Psoas muscle (tissue), 8 donors: Measurements from ENCODE around the gene PPM1F. TPM values are rescaled to one million over a fixed set of nuclear protein-coding genes. Genes with fewer than 3 reads are reported as not detected.

Source experiments
- ATAC-seq, 4 donors: fragments of 200-7000 bp; cut with Tn5 transposase; one replicate each; pipeline ENCODE4 v1.9.1; 2020; ENCODE audit warnings: moderate library complexity in 3 of 4, mild to moderate bottlenecking in 2 of 4
- DNase-seq, 2 donors: peaks; one replicate each; pipeline ENCODE4 v3.0.0-alpha.2; 2020
- H3K27ac ChIP-seq: fragments of 200-600 bp; one replicate; pipeline ENCODE4 v1.8.0; 2022
- H3K27me3 ChIP-seq, 3 donors: fragments of 200-600 bp in 1 of 3; one replicate each; pipeline versions ENCODE4 v1.6.1 to v1.8.0; 2013 to 2022; ENCODE audit warnings: low read length in 2 of 3, mild to moderate bottlenecking in 2 of 3, moderate library complexity in 1 of 3; ENCODE audit not compliant: insufficient read depth in 3 of 3
- H3K36me3 ChIP-seq, 2 donors: fragments of 200-600 bp in 1 of 2; one replicate each; pipeline versions ENCODE4 v1.6.1 to v1.8.0; 2013 to 2022; ENCODE audit warnings: low read depth in 1 of 2, mild to moderate bottlenecking in 1 of 2, moderate library complexity in 1 of 2; ENCODE audit not compliant: insufficient read depth in 1 of 2
- H3K4me1 ChIP-seq: fragments of 200-600 bp; one replicate; pipeline ENCODE4 v1.8.0; 2022
- H3K4me3 ChIP-seq: fragments of 200-600 bp; one replicate; pipeline ENCODE4 v1.8.0; 2022; ENCODE audit warnings: mild to moderate bottlenecking
- H3K9me3 ChIP-seq: fragments of 200-600 bp; one replicate; pipeline ENCODE4 v1.8.0; 2022
- CTCF ChIP-seq: fragments of 200-600 bp; IDR thresholded peaks from one replicate; pipeline ENCODE4 v1.8.0; 2022; ENCODE audit warnings: antibody characterized with exemption
- WGBS, 3 donors: extraction: QIAGEN DNeasy Blood & Tissue Kit; methylation state at CpG; one replicate each; pipeline versions ENCODE4 v1.1.6 to v1.1.7; 2013; 5-methylcytosine and 5-hydroxymethylcytosine counted together
- intact Hi-C, 2 donors: fragments of 100-400 bp; cut with DNase I; formaldehyde crosslinking; loops; one replicate each; pipeline versions ENCODE4 v1.11.0 to v1.14.2; 2022
- polyA plus RNA-seq, 3 donors: library from polyadenylated mRNA; stranded (reverse); fragments of 200-250 nt; gene quantifications; one replicate each; pipeline ENCODE4 v1.2.3, GENCODE V29; 2013
- total RNA-seq, 4 donors: library from RNA; stranded (reverse); fragmentation: NEBNext Ultra II Directional in 2 of 4; extraction: Animal tissue kit (Norgen Biotek cat#: 25700) in 2 of 4; gene quantifications; one replicate each; pipeline versions ENCODE4 v1.2.1 to v1.2.4, GENCODE V29; 2021 to 2023
- donor health status: healthy with polysubstance abuse.
- donor health status: DM: no; HTN: no; CAD: no; lungs with moderate emphysema.
- donor health status: Bipolar disorder and iron deficiency.
- donor health status: healthy.
- donor health status: DM: yes; HTN: yes; CAD: no.
- donor health status: DM: no; HTN: no; CAD: no.
- donor health status: DM: no; HTN: no; CAD: no.
- donor health status: DM: yes; HTN: yes; CAD: no.

The PPM1F gene
- total and polyA plus RNA-seq, 7 donors, result 8.1 to 29.5 (median 13.1) TPM

GRCh38 chr22:21964918-21965484 lies 12.4 kb upstream of the PPM1F start:
- H3K4me1 ChIP-seq, result peaks cover 18% of the 10 kb centered on the region
- ATAC-seq (no peak), DNase-seq (no peak)
- no peak overlapping the region for H3K27ac ChIP-seq
- TF ChIP-seq CTCF, result no peak
- no peaks in the 10 kb centered on the region for H3K27me3 ChIP-seq
- peaks cover 0 to 99% of the 10 kb centered on the region in 2 donors for H3K36me3 ChIP-seq
- no peaks in the 10 kb centered on the region for H3K9me3 ChIP-seq
- 88 to 94% (median 93%) methylated on average over 6 of the region's 6 CpGs for WGBS, 3 donors
- intact Hi-C loops, result loop anchor here in 1 of 2 donors (5.0 kb wide), 1 partner anchor 48 kb away; no protein-coding TSS in a partner anchor
- H3K4me3 ChIP-seq, result no peak overlapping the region

GRCh38 chr22:21964234-21964633 lies 11.6 kb upstream of the PPM1F start:
- 90 to 98% (median 96%) methylated on average over 15 of the region's 15 CpGs for whole genome bisulfite sequencing, 3 donors
- H3K27me3 ChIP-seq, result no peaks in the 10 kb centered on the region
- DNase-seq (no peak), ATAC-seq (no peak)
- no peak for TF ChIP-seq CTCF
- no peaks in the 10 kb centered on the region for H3K9me3 ChIP-seq
- peaks cover 0 to 99% of the 10 kb centered on the region in 2 donors for H3K36me3 ChIP-seq
- intact Hi-C loops, result loop anchor here in 1 of 2 donors (5.0 kb wide), 1 partner anchor 47 kb away; no protein-coding TSS in a partner anchor
- peaks cover 18% of the 10 kb centered on the region for H3K4me1 ChIP-seq
- no peak overlapping the region for H3K27ac ChIP-seq
- no peak overlapping the region for H3K4me3 ChIP-seq

- Histone ChIP-seq H3K9me3 (no peaks in the 10 kb centered on the region), H3K4me3 (no peak overlapping the region), H3K36me3 (peaks cover 0 to 99% of the 10 kb centered on the region in 2 donors), H3K4me1 (peaks cover 18% of the 10 kb centered on the region), H3K27ac (no peak overlapping the region), H3K27me3 (no peaks in the 10 kb centered on the region)
- ATAC-seq (no peak), DNase-seq (no peak)
- intact Hi-C loops, result loop anchor here in 1 of 2 donors (5.0 kb wide), 1 partner anchor 46 kb away; no protein-coding TSS in a partner anchor
- TF ChIP-seq CTCF, result no peak
- 94 to 97% (median 95%) methylated on average over 19 of the region's 19 CpGs for WGBS, 3 donors
These were observed 11.2 kb upstream of the PPM1F start for GRCh38 chr22:21963790-21964211.

- 92 to 98% (median 96%) methylated on average over 7 of the region's 7 CpGs for whole genome bisulfite sequencing, 3 donors
- H3K27ac ChIP-seq, result no peak overlapping the region
- peaks cover 0 to 99% of the 10 kb centered on the region in 2 donors for H3K36me3 ChIP-seq
- DNase-seq (no peak), ATAC-seq (no peak)
- intact Hi-C loops, result loop anchor here in 1 of 2 donors (5.0 kb wide), 1 partner anchor 46 kb away; no protein-coding TSS in a partner anchor
- TF ChIP-seq CTCF, result no peak
- H3K9me3 ChIP-seq, result no peaks in the 10 kb centered on the region
- H3K4me3 ChIP-seq, result no peak overlapping the region
- H3K27me3 ChIP-seq, result no peaks in the 10 kb centered on the region
- H3K4me1 ChIP-seq, result peaks cover 18% of the 10 kb centered on the region
These were observed 10.6 kb upstream of the PPM1F start for GRCh38 chr22:21963286-21963685.

GRCh38 chr22:21962655-21962949 lies 10.0 kb upstream of the PPM1F start:
- no peaks in the 10 kb centered on the region for H3K27me3 ChIP-seq
- 94 to 96% (median 95%) methylated on average over 11 of the region's 11 CpGs for WGBS, 3 donors
- no peak for DNase-seq
- TF ChIP-seq CTCF, result no peak
- H3K9me3 ChIP-seq, result no peaks in the 10 kb centered on the region
- intact Hi-C loops, result loop anchor here in 1 of 2 donors (5.0 kb wide), 1 partner anchor 45 kb away; no protein-coding TSS in a partner anchor
- ATAC-seq, result no peak
- peaks cover 18% of the 10 kb centered on the region for H3K4me1 ChIP-seq
- H3K27ac ChIP-seq, result no peak overlapping the region
- no peak overlapping the region for H3K4me3 ChIP-seq
- peaks cover 0 to 97% of the 10 kb centered on the region in 2 donors for H3K36me3 ChIP-seq
